Measurements from ENCODE around the gene ARIH2.
"Not testable (repeated sequence)": the region's sequence is repeated elsewhere in the genome, so short reads cannot be mapped to it uniquely, and the experiment has no call there.

ARIH2 gene

DNA sequence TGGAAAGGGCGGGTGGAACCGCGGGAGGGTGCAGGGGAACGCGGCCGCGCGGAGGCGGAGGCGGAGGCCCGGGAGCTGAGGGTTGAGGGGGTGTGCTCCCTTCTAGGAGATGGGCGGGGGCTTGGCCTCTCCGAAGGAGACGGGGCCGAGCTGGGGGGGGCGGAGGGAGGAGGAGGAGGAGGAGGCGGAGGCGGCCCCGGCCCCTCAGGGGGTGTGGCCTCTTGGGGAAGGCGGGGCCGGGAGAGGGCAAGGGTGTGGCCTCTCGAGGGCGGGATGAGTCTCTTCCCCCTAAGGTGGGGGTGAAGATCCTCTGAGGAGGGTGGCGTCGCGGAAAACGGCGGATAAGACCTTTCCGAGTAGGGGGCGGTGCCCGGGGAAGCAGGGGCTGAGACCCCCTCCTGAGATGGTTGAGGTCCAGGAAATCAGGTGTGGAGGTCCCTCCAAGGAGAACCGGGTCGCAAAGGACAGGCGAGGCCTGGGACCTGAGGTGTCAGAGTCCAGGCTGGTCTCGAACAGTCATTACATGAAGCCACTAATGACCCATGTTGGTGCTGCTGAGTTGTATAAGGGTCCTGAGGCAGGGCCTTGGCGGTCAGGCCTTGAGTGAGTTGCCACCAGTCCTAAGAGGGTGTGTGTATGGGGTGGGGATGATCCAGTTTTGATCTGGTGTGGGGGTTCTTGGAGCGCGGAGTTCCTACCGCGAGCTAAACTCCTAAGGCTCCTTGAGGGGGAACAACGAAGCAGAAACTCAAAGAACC is 89.3 kb downstream of the ARIH2 start:
- peak overlapping the region; percentile 61 to 92 (median 83) for H3K4me3 ChIP-seq (ENCODE audit: low read depth in 1 of 5, low read length in 5 of 5)
- H3K9me3 ChIP-seq (ENCODE audit: control insufficient read depth in 5 of 5, low read length in 5 of 5) = no peaks in the 10 kb centered on the region
- H3K27me3 ChIP-seq (ENCODE audit: control insufficient read depth in 5 of 5, insufficient read depth in 4 of 5, low read length in 5 of 5) = no peaks in the 10 kb centered on the region
- peak overlapping the region; percentile 90 for H3K27ac ChIP-seq (ENCODE audit: low read depth, low read length)
- H3K4me1 ChIP-seq (ENCODE audit: control insufficient read depth in 5 of 5, insufficient read depth in 5 of 5, low read length in 5 of 5) = peaks cover 0 to 26% (median 23%) of the 10 kb centered on the region in 5 donors
- H3K36me3 ChIP-seq (ENCODE audit: control insufficient read depth in 5 of 5, insufficient read depth in 5 of 5, low read length in 5 of 5) = peaks cover 0 to 17% (median 16%) of the 10 kb centered on the region in 5 donors
- H3K9ac ChIP-seq (ENCODE audit: low read length in 5 of 5) = peak overlapping the region in 4 of 5 donors; percentile 71 to 87 (median 78)

DNA sequence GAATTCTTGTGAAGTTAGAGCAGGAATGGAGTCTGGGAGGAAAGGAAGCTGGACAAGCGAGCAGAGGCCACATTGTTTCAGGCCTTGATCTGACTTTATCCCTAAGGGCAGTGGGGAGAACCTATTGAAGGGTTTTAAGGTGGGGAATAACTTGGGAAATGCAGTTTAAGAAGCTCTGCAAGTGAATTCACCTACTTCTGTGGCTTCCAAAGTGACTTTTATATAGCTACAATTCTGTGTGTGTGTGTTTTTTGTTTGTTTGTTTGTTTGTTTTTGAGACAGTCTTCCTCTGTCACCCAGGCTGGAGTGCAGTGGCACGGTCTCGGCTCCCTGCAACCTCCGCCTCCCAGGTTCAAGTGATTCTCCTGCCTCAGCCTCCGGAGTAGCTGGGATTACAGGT is 90.0 kb downstream of the ARIH2 start:
- H3K9ac ChIP-seq (ENCODE audit: low read length in 5 of 5) = peak overlapping the region in 1 of 5 donors; percentile 51
- H3K27me3 ChIP-seq (ENCODE audit: control insufficient read depth in 5 of 5, insufficient read depth in 4 of 5, low read length in 5 of 5); H3K9me3 ChIP-seq (ENCODE audit: control insufficient read depth in 5 of 5, low read length in 5 of 5): not testable (repeated sequence)
- H3K27ac ChIP-seq (ENCODE audit: low read depth, low read length) = peak overlapping the region; percentile 90
- H3K4me1 ChIP-seq (ENCODE audit: control insufficient read depth in 5 of 5, insufficient read depth in 5 of 5, low read length in 5 of 5) = peaks cover 0 to 26% (median 23%) of the 10 kb centered on the region in 5 donors
- H3K36me3 ChIP-seq (ENCODE audit: control insufficient read depth in 5 of 5, insufficient read depth in 5 of 5, low read length in 5 of 5) = peaks cover 0 to 24% (median 22%) of the 10 kb centered on the region in 5 donors
- H3K4me3 ChIP-seq (ENCODE audit: low read depth in 1 of 5, low read length in 5 of 5) = peak overlapping the region in 2 of 5 donors; percentile 61 to 92

- Histone ChIP-seq H3K27ac (ENCODE audit: low read depth, low read length) (no peak overlapping the region), H3K4me1 (ENCODE audit: control insufficient read depth in 5 of 5, insufficient read depth in 5 of 5, low read length in 5 of 5) (peaks cover 0 to 26% (median 23%) of the 10 kb centered on the region in 5 donors), H3K9me3 (ENCODE audit: control insufficient read depth in 5 of 5, low read length in 5 of 5) (no peaks in the 10 kb centered on the region), H3K9ac (ENCODE audit: low read length in 5 of 5) (no peak overlapping the region), H3K4me3 (ENCODE audit: low read depth in 1 of 5, low read length in 5 of 5) (no peak overlapping the region), H3K36me3 (ENCODE audit: control insufficient read depth in 5 of 5, insufficient read depth in 5 of 5, low read length in 5 of 5) (peaks cover 0 to 31% (median 29%) of the 10 kb centered on the region in 5 donors), H3K27me3 (ENCODE audit: control insufficient read depth in 5 of 5, insufficient read depth in 4 of 5, low read length in 5 of 5) (no peaks in the 10 kb centered on the region)
Observed at GRCh38 chr3:49009396-49009795, 90.8 kb downstream of the ARIH2 start.

GRCh38 chr3:49012441-49013017 is 93.9 kb downstream of the ARIH2 start:
- Histone ChIP-seq H3K27me3 (ENCODE audit: control insufficient read depth in 5 of 5, insufficient read depth in 4 of 5, low read length in 5 of 5) (no peaks in the 10 kb centered on the region), H3K9me3 (ENCODE audit: control insufficient read depth in 5 of 5, low read length in 5 of 5) (no peaks in the 10 kb centered on the region), H3K27ac (ENCODE audit: low read depth, low read length) (no peak overlapping the region), H3K4me3 (ENCODE audit: low read depth in 1 of 5, low read length in 5 of 5) (no peak overlapping the region), H3K36me3 (ENCODE audit: control insufficient read depth in 5 of 5, insufficient read depth in 5 of 5, low read length in 5 of 5) (peaks cover 0 to 56% (median 53%) of the 10 kb centered on the region in 5 donors), H3K4me1 (ENCODE audit: control insufficient read depth in 5 of 5, insufficient read depth in 5 of 5, low read length in 5 of 5) (peaks cover 0 to 15% (median 14%) of the 10 kb centered on the region in 5 donors), H3K9ac (ENCODE audit: low read length in 5 of 5) (no peak overlapping the region)

DNA sequence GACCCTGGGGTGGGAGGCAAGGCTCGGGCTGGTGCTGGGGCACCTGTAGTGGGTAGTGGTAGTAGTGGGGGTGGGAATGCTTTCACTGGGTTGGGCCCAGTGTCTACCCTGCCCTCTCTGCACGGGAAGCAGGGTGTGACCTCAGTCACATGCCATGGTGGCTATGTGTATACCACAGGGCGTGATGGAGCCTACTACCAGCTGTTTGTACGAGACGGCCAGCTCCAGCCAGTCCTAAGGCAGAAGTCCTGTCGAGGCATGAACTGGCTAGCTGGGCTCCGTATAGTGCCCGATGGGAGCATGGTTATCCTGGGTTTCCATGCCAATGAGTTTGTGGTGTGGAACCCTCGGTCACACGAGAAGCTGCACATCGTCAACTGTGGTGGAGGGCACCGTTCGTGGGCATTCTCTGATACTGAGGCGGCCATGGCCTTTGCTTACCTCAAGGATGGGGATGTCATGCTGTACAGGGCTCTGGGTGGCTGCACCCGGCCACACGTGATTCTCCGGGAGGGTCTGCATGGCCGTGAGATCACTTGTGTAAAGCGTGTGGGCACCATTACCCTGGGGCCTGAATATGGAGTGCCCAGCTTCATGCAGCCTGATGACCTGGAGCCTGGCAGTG is 94.6 kb downstream of the ARIH2 start:
- peaks cover 1 to 17% (median 16%) of the 10 kb centered on the region in 5 donors for H3K4me1 ChIP-seq (ENCODE audit: control insufficient read depth in 5 of 5, insufficient read depth in 5 of 5, low read length in 5 of 5)
- H3K27ac ChIP-seq (ENCODE audit: low read depth, low read length) = no peak overlapping the region
- H3K9me3 ChIP-seq (ENCODE audit: control insufficient read depth in 5 of 5, low read length in 5 of 5) = no peaks in the 10 kb centered on the region
- H3K4me3 ChIP-seq (ENCODE audit: low read depth in 1 of 5, low read length in 5 of 5) = no peak overlapping the region
- no peak overlapping the region for H3K9ac ChIP-seq (ENCODE audit: low read length in 5 of 5)
- H3K27me3 ChIP-seq (ENCODE audit: control insufficient read depth in 5 of 5, insufficient read depth in 4 of 5, low read length in 5 of 5) = no peaks in the 10 kb centered on the region
- peaks cover 0 to 56% (median 53%) of the 10 kb centered on the region in 5 donors for H3K36me3 ChIP-seq (ENCODE audit: control insufficient read depth in 5 of 5, insufficient read depth in 5 of 5, low read length in 5 of 5)

DNA sequence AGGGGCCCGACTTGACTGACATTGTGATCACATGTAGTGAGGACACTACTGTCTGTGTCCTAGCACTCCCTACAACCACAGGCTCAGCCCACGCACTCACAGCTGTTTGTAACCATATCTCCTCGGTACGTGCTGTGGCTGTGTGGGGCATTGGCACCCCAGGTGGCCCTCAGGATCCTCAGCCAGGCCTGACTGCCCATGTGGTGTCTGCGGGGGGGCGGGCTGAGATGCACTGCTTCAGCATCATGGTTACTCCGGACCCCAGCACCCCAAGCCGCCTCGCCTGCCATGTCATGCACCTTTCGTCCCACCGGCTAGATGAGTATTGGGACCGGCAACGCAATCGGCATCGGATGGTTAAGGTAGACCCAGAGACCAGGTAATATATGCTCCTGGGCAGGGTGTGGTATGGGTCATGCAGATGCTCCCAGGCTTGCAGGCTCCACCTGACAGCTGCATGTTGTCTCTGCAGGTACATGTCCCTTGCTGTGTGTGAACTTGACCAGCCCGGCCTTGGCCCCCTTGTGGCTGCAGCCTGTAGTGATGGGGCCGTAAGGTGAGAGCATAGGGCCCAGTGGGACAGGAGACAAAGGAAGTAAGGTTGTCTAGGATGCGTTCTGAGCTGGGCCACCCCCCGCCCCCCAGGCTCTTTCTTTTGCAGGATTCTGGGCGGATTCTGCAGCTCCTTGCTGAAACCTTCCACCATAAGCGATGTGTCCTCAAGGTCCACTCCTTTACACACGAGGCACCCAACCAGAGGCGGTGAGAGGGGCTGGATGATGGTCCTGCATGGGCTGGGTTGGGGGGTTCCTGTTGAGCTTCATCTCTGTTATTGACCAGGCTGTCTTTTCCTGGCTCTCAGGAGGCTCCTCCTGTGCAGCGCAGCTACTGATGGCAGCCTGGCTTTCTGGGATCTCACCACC is 95.4 kb downstream of the ARIH2 start:
- H3K9me3 ChIP-seq (ENCODE audit: control insufficient read depth in 5 of 5, low read length in 5 of 5) = no peaks in the 10 kb centered on the region
- H3K27ac ChIP-seq (ENCODE audit: low read depth, low read length) = no peak overlapping the region
- peaks cover 0 to 56% (median 53%) of the 10 kb centered on the region in 5 donors for H3K36me3 ChIP-seq (ENCODE audit: control insufficient read depth in 5 of 5, insufficient read depth in 5 of 5, low read length in 5 of 5)
- H3K9ac ChIP-seq (ENCODE audit: low read length in 5 of 5) = no peak overlapping the region
- H3K4me1 ChIP-seq (ENCODE audit: control insufficient read depth in 5 of 5, insufficient read depth in 5 of 5, low read length in 5 of 5) = peaks cover 1 to 20% (median 18%) of the 10 kb centered on the region in 5 donors
- no peaks in the 10 kb centered on the region for H3K27me3 ChIP-seq (ENCODE audit: control insufficient read depth in 5 of 5, insufficient read depth in 4 of 5, low read length in 5 of 5)
- H3K4me3 ChIP-seq (ENCODE audit: low read depth in 1 of 5, low read length in 5 of 5) = no peak overlapping the region

- Histone ChIP-seq H3K27ac (ENCODE audit: low read depth, low read length) (no peak overlapping the region), H3K9me3 (ENCODE audit: control insufficient read depth in 5 of 5, low read length in 5 of 5) (no peaks in the 10 kb centered on the region), H3K4me1 (ENCODE audit: control insufficient read depth in 5 of 5, insufficient read depth in 5 of 5, low read length in 5 of 5) (peaks cover 3 to 30% (median 28%) of the 10 kb centered on the region in 5 donors), H3K36me3 (ENCODE audit: control insufficient read depth in 5 of 5, insufficient read depth in 5 of 5, low read length in 5 of 5) (peaks cover 0 to 56% (median 53%) of the 10 kb centered on the region in 5 donors), H3K9ac (ENCODE audit: low read length in 5 of 5) (no peak overlapping the region), H3K27me3 (ENCODE audit: control insufficient read depth in 5 of 5, insufficient read depth in 4 of 5, low read length in 5 of 5) (no peaks in the 10 kb centered on the region), H3K4me3 (ENCODE audit: low read depth in 1 of 5, low read length in 5 of 5) (no peak overlapping the region)
Observed at GRCh38 chr3:49015072-49015471, 96.4 kb downstream of the ARIH2 start.

DNA sequence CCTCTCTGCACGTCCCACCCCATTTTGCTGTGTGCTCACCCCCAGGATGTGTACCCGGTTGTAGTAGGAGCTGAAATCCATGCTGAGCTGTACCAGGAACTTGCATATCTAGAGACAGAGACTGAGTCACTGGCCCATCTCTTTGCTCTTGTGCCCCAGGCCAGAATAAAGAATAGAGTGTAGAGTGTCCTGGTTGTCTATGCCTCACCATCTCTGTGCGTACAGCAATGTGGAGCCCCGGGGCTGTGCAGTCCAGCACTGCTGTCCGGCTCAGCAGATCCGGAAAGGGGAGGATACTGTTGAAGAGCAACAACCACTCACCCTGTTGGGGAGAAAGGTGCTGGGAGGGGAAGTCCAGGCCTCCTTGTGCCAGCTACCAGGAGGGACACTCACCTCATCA is 97.1 kb downstream of the ARIH2 start:
- Histone ChIP-seq H3K4me1 (ENCODE audit: control insufficient read depth in 5 of 5, insufficient read depth in 5 of 5, low read length in 5 of 5) (peaks cover 5 to 37% (median 35%) of the 10 kb centered on the region in 5 donors), H3K9me3 (ENCODE audit: control insufficient read depth in 5 of 5, low read length in 5 of 5) (no peaks in the 10 kb centered on the region), H3K27me3 (ENCODE audit: control insufficient read depth in 5 of 5, insufficient read depth in 4 of 5, low read length in 5 of 5) (no peaks in the 10 kb centered on the region), H3K36me3 (ENCODE audit: control insufficient read depth in 5 of 5, insufficient read depth in 5 of 5, low read length in 5 of 5) (peaks cover 0 to 56% (median 53%) of the 10 kb centered on the region in 5 donors), H3K9ac (ENCODE audit: low read length in 5 of 5) (no peak overlapping the region), H3K4me3 (ENCODE audit: low read depth in 1 of 5, low read length in 5 of 5) (no peak overlapping the region), H3K27ac (ENCODE audit: low read depth, low read length) (no peak overlapping the region)

- Histone ChIP-seq H3K36me3 (ENCODE audit: control insufficient read depth in 5 of 5, insufficient read depth in 5 of 5, low read length in 5 of 5) (peaks cover 0 to 53% (median 49%) of the 10 kb centered on the region in 5 donors), H3K4me1 (ENCODE audit: control insufficient read depth in 5 of 5, insufficient read depth in 5 of 5, low read length in 5 of 5) (peaks cover 5 to 44% (median 37%) of the 10 kb centered on the region in 5 donors)
Observed at GRCh38 chr3:49016414-49017228, 98.0 kb downstream of the ARIH2 start.

More at GRCh38 chr3:49016414-49017228, 98.0 kb downstream of the ARIH2 start:
- no peak overlapping the region for H3K9ac ChIP-seq (ENCODE audit: low read length in 5 of 5)
- no peaks in the 10 kb centered on the region for H3K9me3 ChIP-seq (ENCODE audit: control insufficient read depth in 5 of 5, low read length in 5 of 5)
- H3K27ac ChIP-seq (ENCODE audit: low read depth, low read length) = no peak overlapping the region
- H3K27me3 ChIP-seq (ENCODE audit: control insufficient read depth in 5 of 5, insufficient read depth in 4 of 5, low read length in 5 of 5) = no peaks in the 10 kb centered on the region
- no peak overlapping the region for H3K4me3 ChIP-seq (ENCODE audit: low read depth in 1 of 5, low read length in 5 of 5)

Measured in subcutaneous abdominal adipose tissue (tissue), 5 donors.